Activated CD4-positive, alpha-beta memory T cell treated with anti-CD3 and anti-CD28 coated beads for 36 hours (primary cell): ENCODE measurements around the gene PDE3B. TPM values are rescaled to one million over a fixed set of nuclear protein-coding genes. Genes with fewer than 3 reads are reported as not detected.

ENCODE experiments used
- CTCF ChIA-PET: fragments of 350-600 bp; sonication (Branson Sonifier 250); formaldehyde crosslinking; loops from one replicate; lab custom pipeline; 2021; ENCODE audit warnings: antibody characterized with exemption, inconsistent platforms; lab: Charles Lee
- POLR2A ChIA-PET: fragments of 350-600 bp; sonication (Branson Sonifier 250); formaldehyde crosslinking; loops from one replicate; lab custom pipeline; 2021; ENCODE audit warnings: antibody characterized with exemption; lab: Charles Lee
- DNase-seq: peaks from one replicate; pipeline ENCODE4 v3.0.0-alpha.2; 2020
- H3K27ac Mint-ChIP-seq: one replicate; pipeline ENCODE4 v1.8.0; 2021; ENCODE audit warnings: mixed read lengths
- H3K27me3 Mint-ChIP-seq: one replicate; pipeline ENCODE4 v1.8.0; 2021; ENCODE audit warnings: mixed read lengths
- H3K36me3 Mint-ChIP-seq: one replicate; pipeline ENCODE4 v1.8.0; 2021; ENCODE audit warnings: mixed read lengths
- H3K4me1 Mint-ChIP-seq: one replicate; pipeline ENCODE4 v1.8.0; 2021; ENCODE audit warnings: low read depth, mixed read lengths
- H3K4me3 Mint-ChIP-seq: one replicate; pipeline ENCODE4 v1.8.0; 2021; ENCODE audit warnings: mild to moderate bottlenecking, mixed read lengths
- H3K9me3 Mint-ChIP-seq: one replicate; pipeline ENCODE4 v1.8.0; 2021; ENCODE audit warnings: mixed read lengths
- intact Hi-C: fragments of 100-400 bp; cut with micrococcal nuclease; formaldehyde crosslinking; loops from one replicate; pipeline ENCODE4 v1.15.1; 2023
- total RNA-seq, 2 experiments: library from RNA; stranded (reverse); gene quantifications; one replicate each; pipeline ENCODE4 v1.2.3, GENCODE V29; 2021

PDE3B gene
- total RNA-seq, 2 experiments from 2014 or later = 21.6 to 21.8 TPM

GRCh38 chr11:14908214-14908880 is 264.7 kb downstream of the PDE3B start:
- CTCF ChIA-PET = interaction anchor here (0.6 to 6.8 kb wide), 113 partner anchors 10 to 607 kb away, joined by 3 to 264 read pairs (median 4); partner anchors contain the start of genes CALCA, CALCB, CYP2R1 and PSMA1
- peaks cover 36% of the 10 kb centered on the region for H3K4me1 Mint-ChIP-seq
- no peaks in the 10 kb centered on the region for H3K27me3 Mint-ChIP-seq

DNA sequence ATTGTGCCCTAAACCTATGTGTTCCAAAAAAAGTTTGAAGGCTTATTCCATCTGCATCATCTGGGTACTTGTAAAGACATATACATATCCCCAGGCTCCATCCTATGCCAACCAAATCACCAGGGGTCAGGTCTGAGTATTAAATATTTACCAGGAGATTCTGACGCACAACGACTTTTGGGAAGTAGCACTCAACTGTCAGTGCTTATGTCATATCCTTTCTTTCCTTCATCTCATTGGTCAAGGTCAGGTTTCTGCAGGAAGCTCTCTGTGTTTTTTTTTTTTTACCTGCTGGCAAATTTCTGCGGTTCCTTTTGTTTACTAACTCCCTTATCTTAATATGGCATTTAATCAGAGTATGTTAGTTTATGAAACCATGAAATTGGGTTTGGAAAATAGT is 270.9 kb downstream of the PDE3B start:
- H3K27ac Mint-ChIP-seq = no peak overlapping the region
- no peak overlapping the region for H3K4me3 Mint-ChIP-seq
- ChIA-PET POLR2A (no interaction called here), CTCF (interaction anchor here (0.6 to 0.8 kb wide), 2 partner anchors 125 to 381 kb away, joined by 3 read pairs; no protein-coding TSS in a partner anchor)
- no peaks in the 10 kb centered on the region for H3K9me3 Mint-ChIP-seq
- DNase-seq = no peak
- intact Hi-C loops = no loop called here
- H3K36me3 Mint-ChIP-seq = peaks cover 3% of the 10 kb centered on the region
- no peaks in the 10 kb centered on the region for H3K4me1 Mint-ChIP-seq
- no peaks in the 10 kb centered on the region for H3K27me3 Mint-ChIP-seq

More at GRCh38 chr11:14908214-14908880, 264.7 kb downstream of the PDE3B start:
- intact Hi-C loops = loop anchor here (1.0 to 5.0 kb wide), 6 partner anchors 66 to 1136 kb away; no protein-coding TSS in a partner anchor
- POLR2A ChIA-PET = interaction anchor here (0.9 to 1.8 kb wide), 3 partner anchors 16 to 264 kb away, joined by 3 to 7 read pairs (median 4); partner anchors contain the start of gene CYP2R1
- Mint-ChIP-seq H3K36me3 (no peaks in the 10 kb centered on the region), H3K27ac (no peak overlapping the region), H3K9me3 (no peaks in the 10 kb centered on the region), H3K4me3 (no peak overlapping the region)
- peak; percentile 33 for DNase-seq

GRCh38 chr11:14916403-14916802 is 272.8 kb downstream of the PDE3B start:
- POLR2A ChIA-PET = no interaction called here
- intact Hi-C loops = no loop called here
- H3K27me3 Mint-ChIP-seq = no peaks in the 10 kb centered on the region
- CTCF ChIA-PET = no interaction called here
- no peak overlapping the region for H3K4me3 Mint-ChIP-seq
- H3K36me3 Mint-ChIP-seq = peaks cover 3% of the 10 kb centered on the region
- H3K4me1 Mint-ChIP-seq = no peaks in the 10 kb centered on the region
- H3K27ac Mint-ChIP-seq = no peak overlapping the region
- DNase-seq = no peak
- H3K9me3 Mint-ChIP-seq = no peaks in the 10 kb centered on the region

Other genes starting within 250 kb of the PDE3B start
- gene COPB1, start 144.0 kb upstream of the PDE3B start, total RNA-seq = 100 to 1,000 TPM; 107 to 108 TPM
- 100 to 1,000 TPM; 332 to 339 TPM for gene PSMA1, start 123.4 kb upstream of the PDE3B start, total RNA-seq
- gene CYP2R1, start 248.4 kb downstream of the PDE3B start, total RNA-seq = 10 to 100 TPM; 14.6 to 14.8 TPM